NCI-H187 treated with DMSO at 0.1 percent for 48 hours (cell line): ENCODE results near the gene SNX33.
"Not testable (repeated sequence)": the region's sequence is repeated elsewhere in the genome, so short reads cannot be mapped to it uniquely, and the experiment has no call there.

Experiments used
- DNase-seq: peaks from one replicate; lab custom pipeline; 2025; lab: John Stamatoyannopoulos, UW

Gene SNX33

GRCh38 chr15:75661756-75662140 lies 14.0 kb downstream of the SNX33 start:
- no peak for DNase-seq

- DNase-seq, result no peak
Observed at GRCh38 chr15:75662823-75663519, 15.3 kb downstream of the SNX33 start.

- DNase-seq, result no peak
Observed at GRCh38 chr15:75663931-75664421, 16.3 kb downstream of the SNX33 start.

- no peak for DNase-seq
Observed at GRCh38 chr15:75666823-75667501, 19.2 kb downstream of the SNX33 start.

- DNase-seq, result no peak
Observed at GRCh38 chr15:75669191-75669878, 21.6 kb downstream of the SNX33 start.

- no peak for DNase-seq
Observed at GRCh38 chr15:75669879-75670212, 22.1 kb downstream of the SNX33 start.

GRCh38 chr15:75671730-75672602 lies 24.3 kb downstream of the SNX33 start:
- no peak for DNase-seq

GRCh38 chr15:75672646-75673425 lies 25.1 kb downstream of the SNX33 start:
- DNase-seq, result no peak

- DNase-seq, result no peak
Observed at GRCh38 chr15:75673426-75674235, 25.9 kb downstream of the SNX33 start.

GRCh38 chr15:75674366-75674765 lies 26.7 kb downstream of the SNX33 start:
- DNase-seq, result no peak

- no peak for DNase-seq
Observed at GRCh38 chr15:75675579-75676404, 28.1 kb downstream of the SNX33 start.

GRCh38 chr15:75676688-75677464 lies 29.2 kb downstream of the SNX33 start:
- no peak for DNase-seq

GRCh38 chr15:75677465-75678323 lies 30.0 kb downstream of the SNX33 start:
- DNase-seq, result no peak

GRCh38 chr15:75678324-75678690 lies 30.6 kb downstream of the SNX33 start:
- not testable (repeated sequence) for DNase-seq

GRCh38 chr15:75680007-75680789 lies 32.5 kb downstream of the SNX33 start:
- DNase-seq, result no peak

- DNase-seq, result no peak
Observed at GRCh38 chr15:75682181-75683135, 34.7 kb downstream of the SNX33 start.
